Prostate gland (tissue), 2 donors: Measurements from ENCODE around the gene MEF2A. TPM values are rescaled to one million over a fixed set of nuclear protein-coding genes. Genes with fewer than 3 reads are reported as not detected.
A peak's percentile ranks its signal among the peaks of the same experiment; 100 is the strongest.

Experiments used
- DNase-seq: peaks from one replicate; pipeline ENCODE4 v3.0.0-alpha.2; 2019; ENCODE audit warnings: low spot score
- H3K27ac ChIP-seq, 2 donors: fragments of 200-600 bp; sonication (generic); 2 replicates each; pipeline ENCODE4 v1.5.1; 2017 to 2019
- H3K27me3 ChIP-seq: fragments of 200-600 bp; sonication (generic); replicated peaks from 2 replicates; pipeline ENCODE4 v1.5.1; 2019; ENCODE audit not compliant: insufficient read depth
- H3K36me3 ChIP-seq, 2 donors: fragments of 200-600 bp; sonication (generic); 1 replicate in 1 of 2; 2 replicates in 1 of 2; pipeline versions ENCODE4 v1.5.1 to v1.8.1; 2017 to 2019
- H3K4me1 ChIP-seq: fragments of 200-600 bp; sonication (generic); replicated peaks from 2 replicates; pipeline ENCODE4 v1.5.1; 2019
- H3K4me3 ChIP-seq, 2 donors: fragments of 200-600 bp; sonication (generic); 2 replicates each; pipeline ENCODE4 v1.5.1; 2017 to 2019
- H3K9me3 ChIP-seq: fragments of 200-600 bp; sonication (generic); 2 replicates; pipeline ENCODE4 v1.5.1; 2017
- CTCF ChIP-seq, 4 experiments: fragments of 200-600 bp in 2 of 4; fragments of 450-650 bp in 2 of 4; sonication (generic) in 2 of 4; IDR thresholded peaks; 1 replicate in 3 of 4; 2 replicates in 1 of 4; pipeline ENCODE4 v1.5.1; 2016 to 2019; ENCODE audit warnings: antibody characterized with exemption in 4 of 4, mild to moderate bottlenecking in 2 of 4, moderate library complexity in 2 of 4
- POLR2A ChIP-seq: fragments of 450-650 bp; IDR thresholded peaks from one replicate; pipeline ENCODE4 v1.6.1; 2016; ENCODE audit warnings: antibody characterized with exemption, mild to moderate bottlenecking
- POLR2AphosphoS5 ChIP-seq: sonication (generic); formaldehyde crosslinking; IDR thresholded peaks from one replicate; pipeline ENCODE4 v1.6.1; 2017; ENCODE audit warnings: antibody characterized with exemption
- WGBS: methylation state at CpG from one replicate; pipeline ENCODE4 v1.1.5; 2018; 5-methylcytosine and 5-hydroxymethylcytosine counted together
- intact Hi-C: fragments of 100-400 bp; cut with DNase I; formaldehyde crosslinking; loops from one replicate; pipeline ENCODE4 v1.14.2; 2022
- total RNA-seq, 2 donors: library from RNA; depleted of rRNA; stranded (reverse); fragments of >200 nt; gene quantifications; one replicate each; pipeline ENCODE4 v1.1.0, GENCODE V29; 2016

The MEF2A gene
- total RNA-seq, 2 donors from 2014 or later: 40.1 to 68.0 TPM

- H3K36me3 ChIP-seq: no peaks in the 10 kb centered on the region
- H3K27ac ChIP-seq: no peak overlapping the region
- intact Hi-C loops: no loop called here
- TF ChIP-seq CTCF (IDR thresholded peaks at IDR 0.05): no peak
- TF ChIP-seq POLR2AphosphoS5: no peak
- TF ChIP-seq POLR2A: no peak
- H3K4me1 ChIP-seq: no peaks in the 10 kb centered on the region
- WGBS: 73% methylated on average over 2 of the region's 2 CpGs
- H3K4me3 ChIP-seq: no peak overlapping the region
- DNase-seq: no peak
- no peaks in the 10 kb centered on the region for H3K9me3 ChIP-seq
- no peaks in the 10 kb centered on the region for H3K27me3 ChIP-seq
These were observed 130.3 kb downstream of the MEF2A start for GRCh38 chr15:99696096-99696495.

- H3K36me3 ChIP-seq: no peaks in the 10 kb centered on the region
- no peaks in the 10 kb centered on the region for H3K4me1 ChIP-seq
- DNase-seq: no peak
- no peaks in the 10 kb centered on the region for H3K9me3 ChIP-seq
- intact Hi-C loops: loop anchor here (5.0 to 10.0 kb wide), 3 partner anchors 136 to 598 kb away; partner anchors contain the start of genes MEF2A and SYNM
- TF ChIP-seq CTCF (IDR thresholded peaks at IDR 0.05) (no peak), POLR2A (no peak), POLR2AphosphoS5 (no peak)
- 52% methylated on average over 4 of the region's 4 CpGs for WGBS
- H3K27me3 ChIP-seq: no peaks in the 10 kb centered on the region
- peak overlapping the region; percentile 8 to 53 for H3K27ac ChIP-seq
- no peak overlapping the region for H3K4me3 ChIP-seq
These were observed 137.3 kb downstream of the MEF2A start for GRCh38 chr15:99702895-99703602.

GRCh38 chr15:99703603-99704443 lies 138.0 kb downstream of the MEF2A start:
- no peaks in the 10 kb centered on the region for H3K4me1 ChIP-seq
- peak overlapping the region; percentile 36 to 53 for H3K27ac ChIP-seq
- TF ChIP-seq POLR2AphosphoS5 (peak; percentile 67), CTCF (IDR thresholded peaks at IDR 0.05) (peak in 3 of 4 experiments; percentile 27 to 79 (median 66)), POLR2A (no peak)
- WGBS: 10% methylated on average over 7 of the region's 7 CpGs
- H3K36me3 ChIP-seq: no peaks in the 10 kb centered on the region
- no peaks in the 10 kb centered on the region for H3K9me3 ChIP-seq
- no peak for DNase-seq
- no peak overlapping the region for H3K4me3 ChIP-seq
- intact Hi-C loops: loop anchor here (2.0 to 10.0 kb wide), 4 partner anchors 137 to 599 kb away; partner anchors contain the start of genes MEF2A and SYNM
- H3K27me3 ChIP-seq: no peaks in the 10 kb centered on the region

- DNase-seq: peak; percentile 76
- 27% methylated on average over 3 of the region's 3 CpGs for WGBS
- intact Hi-C loops: loop anchor here (2.0 to 10.0 kb wide), 4 partner anchors 137 to 600 kb away; partner anchors contain the start of genes MEF2A and SYNM
- Histone ChIP-seq H3K4me3 (no peak overlapping the region), H3K4me1 (no peaks in the 10 kb centered on the region), H3K36me3 (no peaks in the 10 kb centered on the region), H3K27ac (peak overlapping the region in 1 of 2 donors; percentile 36), H3K27me3 (no peaks in the 10 kb centered on the region), H3K9me3 (no peaks in the 10 kb centered on the region)
- TF ChIP-seq POLR2AphosphoS5 (peak; percentile 73), CTCF (IDR thresholded peaks at IDR 0.05) (peak; percentile 36 to 88 (median 84)), POLR2A (no peak)
These were observed 138.7 kb downstream of the MEF2A start for GRCh38 chr15:99704444-99704838.
